ENCODE measurements around the gene TRIOBP. TPM values are rescaled to one million over a fixed set of nuclear protein-coding genes. Genes with fewer than 3 reads are reported as not detected.
"Not testable (repeated sequence)": the region's sequence is repeated elsewhere in the genome, so short reads cannot be mapped to it uniquely, and the experiment has no call there.

The TRIOBP gene
- total and polyA plus RNA-seq, 7 donors, result 51.7 to 140 (median 82.8) TPM

- intact Hi-C loops (cut with DNase I), result no loop called here
- DNase-seq, result no peak
- TF ChIP-seq POLR2A (IDR thresholded peaks at IDR 0.05), result no peak
- no peak for TF ChIP-seq EP300 (IDR thresholded peaks at IDR 0.05)
- TF ChIP-seq POLR2AphosphoS5 (IDR thresholded peaks at IDR 0.05), result no peak
- TF ChIP-seq, protein P1, sequence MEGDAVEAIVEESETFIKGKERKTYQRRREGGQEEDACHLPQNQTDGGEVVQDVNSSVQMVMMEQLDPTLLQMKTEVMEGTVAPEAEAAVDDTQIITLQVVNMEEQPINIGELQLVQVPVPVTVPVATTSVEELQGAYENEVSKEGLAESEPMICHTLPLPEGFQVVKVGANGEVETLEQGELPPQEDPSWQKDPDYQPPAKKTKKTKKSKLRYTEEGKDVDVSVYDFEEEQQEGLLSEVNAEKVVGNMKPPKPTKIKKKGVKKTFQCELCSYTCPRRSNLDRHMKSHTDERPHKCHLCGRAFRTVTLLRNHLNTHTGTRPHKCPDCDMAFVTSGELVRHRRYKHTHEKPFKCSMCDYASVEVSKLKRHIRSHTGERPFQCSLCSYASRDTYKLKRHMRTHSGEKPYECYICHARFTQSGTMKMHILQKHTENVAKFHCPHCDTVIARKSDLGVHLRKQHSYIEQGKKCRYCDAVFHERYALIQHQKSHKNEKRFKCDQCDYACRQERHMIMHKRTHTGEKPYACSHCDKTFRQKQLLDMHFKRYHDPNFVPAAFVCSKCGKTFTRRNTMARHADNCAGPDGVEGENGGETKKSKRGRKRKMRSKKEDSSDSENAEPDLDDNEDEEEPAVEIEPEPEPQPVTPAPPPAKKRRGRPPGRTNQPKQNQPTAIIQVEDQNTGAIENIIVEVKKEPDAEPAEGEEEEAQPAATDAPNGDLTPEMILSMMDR (IDR thresholded peaks at IDR 0.05), result no peak
These were observed 18.9 kb downstream of the TRIOBP start for GRCh38 chr22:37715760-37716159.

GRCh38 chr22:37716708-37717107, 19.9 kb downstream of the TRIOBP start:
- Histone ChIP-seq H3K27me3 (no peaks in the 10 kb centered on the region), H3K36me3 (no peaks in the 10 kb centered on the region), H3K9me3 (no peaks in the 10 kb centered on the region), H3K4me1 (no peaks in the 10 kb centered on the region), H3K27ac (no peak overlapping the region), H3K4me3 (no peak overlapping the region)
- intact Hi-C loops (cut with DNase I), result no loop called here
- 95 to 97% methylated on average over 9 of the region's 9 CpGs for WGBS, 2 donors
- TF ChIP-seq, protein P1 (IDR thresholded peaks at IDR 0.05), result no peak
- no peak for TF ChIP-seq POLR2A (IDR thresholded peaks at IDR 0.05)
- TF ChIP-seq POLR2AphosphoS5 (IDR thresholded peaks at IDR 0.05), result no peak
- no peak for TF ChIP-seq EP300 (IDR thresholded peaks at IDR 0.05)
- no peak for DNase-seq

More at GRCh38 chr22:37715760-37716159, 18.9 kb downstream of the TRIOBP start:
- Histone ChIP-seq H3K4me1 (no peaks in the 10 kb centered on the region), H3K27ac (no peak overlapping the region), H3K36me3 (no peaks in the 10 kb centered on the region), H3K9me3 (no peaks in the 10 kb centered on the region), H3K27me3 (no peaks in the 10 kb centered on the region), H3K4me3 (no peak overlapping the region)
- WGBS, 2 donors, result 88 to 96% methylated on average over 7 of the region's 7 CpGs

DNA sequence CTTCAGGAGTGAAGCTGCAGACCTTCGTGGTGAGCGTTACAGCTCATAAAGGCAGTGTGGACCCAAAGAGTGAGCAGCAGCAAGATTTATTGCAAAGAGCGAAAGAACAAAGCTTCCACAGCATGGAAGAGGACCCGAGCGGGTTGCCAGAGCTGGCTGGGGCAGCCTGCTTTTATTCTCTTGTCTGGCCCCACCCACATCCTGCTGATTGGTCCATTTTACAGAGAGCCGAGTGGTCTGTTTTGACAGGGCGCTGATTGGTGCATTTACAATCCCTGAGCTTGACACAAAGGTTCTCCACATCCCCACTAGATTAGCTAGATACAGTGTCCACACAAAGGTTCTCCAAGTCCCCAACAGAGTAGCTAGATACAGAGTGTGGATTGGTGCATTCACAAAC, 20.4 kb downstream of the TRIOBP start:
- H3K27ac ChIP-seq; H3K9me3 ChIP-seq; H3K4me3 ChIP-seq; H3K36me3 ChIP-seq; H3K27me3 ChIP-seq; H3K4me1 ChIP-seq; DNase-seq; intact Hi-C loops (cut with DNase I): not testable (repeated sequence)
- 91 to 96% methylated on average over 7 of the region's 7 CpGs for WGBS, 2 donors

- H3K27ac ChIP-seq; H3K4me3 ChIP-seq; H3K36me3 ChIP-seq; H3K9me3 ChIP-seq; H3K27me3 ChIP-seq; intact Hi-C loops (cut with DNase I); H3K4me1 ChIP-seq; DNase-seq: not testable (repeated sequence)
- WGBS, 2 donors, result 95 to 96% methylated on average over 38 of the region's 38 CpGs
These were observed 21.0 kb downstream of the TRIOBP start for GRCh38 chr22:37717746-37718305.

DNA sequence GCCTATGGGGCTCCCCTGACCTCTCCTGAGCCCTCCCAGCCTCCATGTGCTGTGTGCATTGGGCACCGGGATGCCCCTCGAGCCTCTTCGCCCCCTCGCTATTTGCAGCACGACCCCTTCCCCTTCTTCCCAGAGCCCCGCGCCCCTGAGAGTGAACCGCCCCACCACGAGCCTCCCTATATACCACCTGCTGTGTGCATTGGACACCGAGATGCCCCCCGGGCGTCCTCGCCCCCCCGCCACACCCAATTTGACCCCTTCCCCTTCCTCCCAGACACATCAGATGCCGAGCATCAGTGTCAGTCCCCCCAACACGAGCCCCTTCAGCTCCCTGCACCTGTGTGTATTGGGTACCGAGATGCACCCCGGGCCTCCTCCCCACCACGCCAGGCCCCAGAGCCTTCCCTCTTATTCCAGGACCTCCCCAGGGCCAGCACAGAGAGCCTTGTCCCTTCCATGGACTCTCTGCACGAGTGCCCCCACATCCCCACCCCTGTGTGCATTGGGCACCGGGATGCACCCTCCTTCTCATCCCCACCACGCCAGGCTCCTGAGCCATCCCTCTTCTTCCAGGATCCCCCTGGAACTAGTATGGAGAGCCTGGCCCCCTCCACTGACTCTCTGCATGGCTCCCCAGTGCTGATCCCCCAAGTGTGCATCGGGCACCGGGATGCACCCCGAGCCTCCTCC, 28.8 kb downstream of the TRIOBP start:
- H3K27me3 ChIP-seq, result no peaks in the 10 kb centered on the region
- no peak for DNase-seq
- H3K4me3 ChIP-seq, result no peak overlapping the region
- H3K9me3 ChIP-seq, result no peaks in the 10 kb centered on the region
- 93 to 95% methylated on average over 25 of the region's 25 CpGs for WGBS, 2 donors
- intact Hi-C loops (cut with DNase I), result no loop called here
- H3K36me3 ChIP-seq, result no peaks in the 10 kb centered on the region
- no peak for TF ChIP-seq POLR2A (IDR thresholded peaks at IDR 0.05)
- TF ChIP-seq EP300 (IDR thresholded peaks at IDR 0.05), result no peak
- no peak for TF ChIP-seq POLR2AphosphoS5 (IDR thresholded peaks at IDR 0.05)
- TF ChIP-seq, protein P1 (IDR thresholded peaks at IDR 0.05), result no peak
- H3K4me1 ChIP-seq, result peaks cover 0 to 10% (median 2%) of the 10 kb centered on the region in 4 donors
- no peak overlapping the region for H3K27ac ChIP-seq
